Measurements from ENCODE around the gene USP16.

DNA sequence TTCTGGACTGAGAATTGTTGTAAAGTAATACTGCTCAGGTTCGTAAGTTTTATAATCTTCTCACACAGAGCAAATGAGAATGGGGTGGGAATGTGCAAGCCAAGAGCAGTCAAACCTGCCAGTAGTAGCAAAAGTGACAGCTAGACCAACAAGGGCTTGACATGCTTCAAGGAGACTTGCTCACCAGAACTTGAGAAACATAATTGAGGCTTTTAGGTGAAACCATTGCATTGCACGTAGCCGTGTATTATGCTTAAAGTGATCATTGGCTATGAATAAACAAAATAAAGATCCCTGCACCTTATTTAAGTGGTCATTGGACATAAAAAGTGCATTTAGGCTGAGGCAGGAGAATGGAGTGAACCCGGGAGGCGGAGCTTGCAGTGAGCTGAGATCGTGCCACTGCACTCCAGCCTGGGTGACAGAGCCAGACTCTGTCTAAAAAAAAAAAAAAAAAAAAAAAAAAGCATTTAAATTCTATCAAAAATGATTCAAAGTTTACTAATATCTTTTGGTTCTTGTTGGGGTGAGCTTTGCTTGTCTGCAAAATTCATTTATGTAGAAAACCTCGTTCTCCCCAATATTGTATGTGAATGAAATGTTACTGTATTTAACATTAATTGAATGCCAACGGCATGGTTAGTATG lies 60.8 kb downstream of the USP16 start:
- TF ChIP-seq EZH2phosphoT487 (IDR thresholded peaks at IDR 0.05; ENCODE audit: low read length): no peak
- TF ChIP-seq, protein P1, sequence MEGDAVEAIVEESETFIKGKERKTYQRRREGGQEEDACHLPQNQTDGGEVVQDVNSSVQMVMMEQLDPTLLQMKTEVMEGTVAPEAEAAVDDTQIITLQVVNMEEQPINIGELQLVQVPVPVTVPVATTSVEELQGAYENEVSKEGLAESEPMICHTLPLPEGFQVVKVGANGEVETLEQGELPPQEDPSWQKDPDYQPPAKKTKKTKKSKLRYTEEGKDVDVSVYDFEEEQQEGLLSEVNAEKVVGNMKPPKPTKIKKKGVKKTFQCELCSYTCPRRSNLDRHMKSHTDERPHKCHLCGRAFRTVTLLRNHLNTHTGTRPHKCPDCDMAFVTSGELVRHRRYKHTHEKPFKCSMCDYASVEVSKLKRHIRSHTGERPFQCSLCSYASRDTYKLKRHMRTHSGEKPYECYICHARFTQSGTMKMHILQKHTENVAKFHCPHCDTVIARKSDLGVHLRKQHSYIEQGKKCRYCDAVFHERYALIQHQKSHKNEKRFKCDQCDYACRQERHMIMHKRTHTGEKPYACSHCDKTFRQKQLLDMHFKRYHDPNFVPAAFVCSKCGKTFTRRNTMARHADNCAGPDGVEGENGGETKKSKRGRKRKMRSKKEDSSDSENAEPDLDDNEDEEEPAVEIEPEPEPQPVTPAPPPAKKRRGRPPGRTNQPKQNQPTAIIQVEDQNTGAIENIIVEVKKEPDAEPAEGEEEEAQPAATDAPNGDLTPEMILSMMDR (IDR thresholded peaks at IDR 0.05; ENCODE audit: low read length): no peak

Measured in MM.1S (cell line).